ENCODE results near the gene PTPRA.

- TF ChIP-seq CTCF (IDR thresholded peaks at IDR 0.05; ENCODE audit: low read depth, low read length, poor library complexity, severe bottlenecking) = no peak
- TF ChIP-seq EZH2phosphoT487 (IDR thresholded peaks at IDR 0.05; ENCODE audit: borderline replicate concordance, low read length) = no peak
Measured at GRCh38 chr20:3082306-3082951, 209.1 kb downstream of the PTPRA start.
